HG03103 (cell line): ENCODE measurements around the gene ARMC7.
"Not testable (repeated sequence)": the region's sequence is repeated elsewhere in the genome, so short reads cannot be mapped to it uniquely, and the experiment has no call there.

Experiments
- ATAC-seq: cut with Tn5 transposase; IDR thresholded peaks from one replicate; pipeline ENCODE4 v1.9.1; 2021; ENCODE audit warnings: low read depth; ENCODE audit not compliant: unreplicated experiment

The ARMC7 gene

DNA sequence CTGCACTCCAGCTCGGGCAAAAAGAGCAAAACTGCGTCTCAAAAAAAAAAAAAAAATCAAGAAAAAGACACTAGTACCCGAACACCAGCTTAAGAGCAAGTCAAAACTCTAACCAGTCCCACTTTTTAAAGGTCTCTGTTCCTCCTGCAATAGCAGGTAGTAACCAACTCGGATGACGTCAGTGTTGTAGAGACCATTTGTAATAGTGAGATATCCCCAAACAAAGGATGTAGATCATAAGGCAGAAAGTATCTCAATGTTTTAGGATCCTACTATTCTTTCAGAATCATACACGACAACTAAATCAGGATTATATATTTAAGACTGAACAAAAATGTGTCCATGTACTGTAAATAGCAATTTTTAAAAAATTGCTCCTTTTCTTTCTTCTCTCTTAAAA, 42.2 kb downstream of the ARMC7 start:
- no peak for ATAC-seq

DNA sequence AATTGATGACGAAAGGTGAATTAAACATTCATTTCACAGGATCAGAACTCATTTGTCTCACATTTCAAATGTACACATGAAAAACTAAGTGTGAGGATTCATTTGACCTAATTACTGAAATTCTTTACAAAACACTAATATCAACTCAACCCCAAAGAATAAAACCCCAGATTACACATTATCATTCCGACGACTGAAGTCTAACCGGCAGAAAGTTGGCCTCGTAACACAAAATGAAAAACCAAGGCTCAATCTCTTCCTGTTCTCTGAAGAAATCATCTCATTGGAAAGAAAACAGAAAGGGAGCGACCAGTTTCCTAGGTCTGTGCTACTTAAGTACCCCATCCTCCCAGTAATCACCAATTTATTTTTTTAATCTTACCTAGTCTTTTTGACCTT, 42.8 kb downstream of the ARMC7 start:
- ATAC-seq: no peak

DNA sequence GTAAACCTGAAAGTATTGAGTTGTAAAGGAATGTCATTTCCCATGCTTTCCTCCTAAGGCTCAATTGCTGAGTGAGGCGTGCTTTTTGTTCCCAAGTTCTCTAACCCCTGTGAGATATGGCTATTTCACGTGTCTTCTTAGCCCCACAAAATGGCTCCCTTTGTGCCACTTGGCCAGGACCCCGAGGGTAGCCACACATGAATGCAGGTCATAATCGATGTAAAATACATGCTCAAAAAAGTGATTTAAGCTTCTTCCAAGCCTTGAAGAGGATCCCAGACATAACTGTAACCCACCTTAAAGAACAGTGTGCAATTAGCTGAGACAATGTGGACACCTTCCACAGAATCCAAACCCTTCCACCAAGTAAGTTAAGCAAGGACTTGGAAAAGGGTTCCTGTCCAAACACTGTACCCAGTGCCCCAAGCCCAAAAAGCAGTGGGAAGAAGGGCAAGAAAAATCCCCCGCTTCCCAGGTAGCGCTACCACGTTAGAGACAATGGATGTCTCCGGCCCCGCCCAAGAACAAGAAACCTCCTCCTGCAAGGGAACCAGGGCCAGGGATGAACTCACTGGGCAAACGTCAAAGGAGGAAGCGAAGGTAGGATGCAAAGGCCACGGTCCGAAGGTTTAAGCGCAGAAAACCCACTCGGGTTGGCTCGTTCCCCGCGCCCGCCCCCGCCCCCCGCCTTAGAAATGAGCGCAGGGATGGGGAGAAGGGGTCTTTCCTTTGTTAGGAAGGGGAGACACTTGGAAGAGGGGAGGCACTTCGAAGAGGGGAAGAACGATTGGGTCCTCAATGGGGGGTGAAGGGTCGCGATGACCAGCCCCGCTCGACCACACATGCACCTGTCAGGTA, 43.4 kb downstream of the ARMC7 start:
- ATAC-seq: no peak

DNA sequence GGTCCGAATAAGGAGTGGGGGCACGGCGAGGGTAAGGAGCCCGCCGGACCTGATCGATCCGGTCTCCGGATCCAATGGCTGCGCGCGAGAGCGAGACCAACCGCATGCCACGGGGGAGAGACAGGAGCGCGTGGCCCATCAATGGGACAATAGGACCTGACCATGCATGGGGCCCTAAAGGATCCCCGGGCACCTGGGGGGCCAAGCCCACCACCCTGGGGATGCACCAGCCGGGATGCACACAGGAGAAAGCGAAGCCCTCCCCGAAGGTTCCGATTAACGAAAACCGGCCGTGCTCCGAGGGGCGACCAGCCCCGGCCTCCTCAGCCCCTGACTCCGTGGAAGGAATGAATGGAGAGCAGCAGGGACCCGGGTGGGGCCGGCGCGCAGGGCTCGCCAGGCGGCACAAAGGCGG, 44.0 kb downstream of the ARMC7 start:
- no peak for ATAC-seq

DNA sequence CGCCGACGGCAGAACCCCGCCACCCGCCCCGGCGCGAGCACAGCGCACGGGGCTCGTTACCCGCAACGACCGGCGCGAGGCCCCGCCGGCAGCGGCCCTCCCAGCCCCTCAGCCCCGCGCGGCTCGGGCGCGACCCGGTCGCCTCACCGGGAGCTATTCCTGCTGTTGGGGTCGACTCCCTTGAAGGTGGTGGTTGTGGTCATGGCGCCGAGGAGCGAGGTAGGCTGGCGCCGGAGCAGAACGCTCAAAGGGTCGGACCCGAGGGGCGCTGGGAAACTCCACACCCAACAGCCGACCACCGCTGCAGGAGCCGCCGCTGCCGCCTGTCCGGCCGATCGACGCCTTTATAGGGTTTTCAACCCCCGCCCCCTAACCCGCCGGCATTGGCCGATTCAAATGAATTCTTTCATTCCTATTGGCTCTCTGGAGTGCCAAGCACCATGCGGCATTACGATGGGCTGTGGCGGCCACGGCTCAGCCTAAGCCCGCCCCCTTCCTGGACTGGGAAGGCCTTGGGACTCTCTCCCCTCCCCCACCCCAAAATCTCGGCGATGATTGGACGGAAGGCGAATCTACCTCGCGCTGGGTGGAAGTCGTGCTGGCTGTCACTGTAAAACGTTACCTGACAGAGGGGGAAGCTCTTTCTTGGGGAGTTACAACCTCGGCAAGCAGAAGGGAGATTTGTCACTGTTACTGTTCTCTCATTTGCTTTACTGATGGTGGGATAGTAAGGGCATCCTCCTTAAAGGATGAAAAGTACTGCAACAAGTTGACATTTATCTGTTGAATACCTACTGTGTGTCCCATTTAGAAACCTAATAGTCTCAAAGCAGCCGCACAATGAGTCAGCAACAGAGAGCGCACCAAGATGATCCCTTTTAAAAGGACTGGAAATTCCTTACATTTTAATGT, 44.7 kb downstream of the ARMC7 start, which contains the start of gene JPT1:
Gene JPT1, minus strand, starts transcription at position 318 of the 912 bp plus-strand sequence. Its CDS starts 115 bp downstream, at position 203.
- ATAC-seq: peak; percentile 83

DNA sequence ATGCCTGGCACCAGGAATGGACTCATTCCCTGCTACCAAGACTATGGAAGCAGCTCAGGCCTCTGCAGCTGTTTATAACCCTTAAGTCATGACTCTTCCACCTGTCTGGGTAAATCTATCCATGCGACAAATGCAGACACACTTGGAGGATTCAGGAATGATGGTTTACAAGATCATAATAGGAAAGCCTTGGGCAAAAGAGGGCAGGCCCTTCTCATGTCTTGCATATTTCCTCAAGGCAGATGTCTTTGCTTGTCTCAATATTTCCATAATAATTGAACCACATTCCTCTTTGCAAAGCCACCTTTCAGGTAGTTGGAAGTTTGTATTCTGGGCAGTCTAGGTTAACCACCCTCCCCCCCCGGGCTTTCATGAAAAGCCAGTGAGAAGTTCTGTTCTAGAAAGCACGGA, 45.4 kb downstream of the ARMC7 start:
- ATAC-seq: no peak

DNA sequence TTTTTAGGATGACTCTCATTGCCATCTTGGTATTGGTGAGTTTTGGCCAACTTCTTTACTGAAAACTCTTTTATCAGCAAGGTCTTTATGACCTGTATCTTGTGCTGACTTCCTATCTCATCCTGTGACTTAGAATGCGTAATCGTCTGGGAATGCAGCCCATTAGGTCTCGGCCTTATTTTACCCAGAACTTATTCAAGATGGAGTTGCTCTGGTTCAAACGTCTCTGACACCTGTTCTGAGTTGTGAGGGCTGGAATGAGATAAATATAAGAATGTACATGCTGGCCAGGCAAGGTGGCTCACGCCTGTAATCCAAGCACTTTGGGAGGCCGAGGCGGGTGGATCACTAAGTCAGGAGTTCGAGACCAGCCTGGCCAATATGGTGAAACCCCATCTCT, 48.7 kb downstream of the ARMC7 start:
- not testable (repeated sequence) for ATAC-seq

DNA sequence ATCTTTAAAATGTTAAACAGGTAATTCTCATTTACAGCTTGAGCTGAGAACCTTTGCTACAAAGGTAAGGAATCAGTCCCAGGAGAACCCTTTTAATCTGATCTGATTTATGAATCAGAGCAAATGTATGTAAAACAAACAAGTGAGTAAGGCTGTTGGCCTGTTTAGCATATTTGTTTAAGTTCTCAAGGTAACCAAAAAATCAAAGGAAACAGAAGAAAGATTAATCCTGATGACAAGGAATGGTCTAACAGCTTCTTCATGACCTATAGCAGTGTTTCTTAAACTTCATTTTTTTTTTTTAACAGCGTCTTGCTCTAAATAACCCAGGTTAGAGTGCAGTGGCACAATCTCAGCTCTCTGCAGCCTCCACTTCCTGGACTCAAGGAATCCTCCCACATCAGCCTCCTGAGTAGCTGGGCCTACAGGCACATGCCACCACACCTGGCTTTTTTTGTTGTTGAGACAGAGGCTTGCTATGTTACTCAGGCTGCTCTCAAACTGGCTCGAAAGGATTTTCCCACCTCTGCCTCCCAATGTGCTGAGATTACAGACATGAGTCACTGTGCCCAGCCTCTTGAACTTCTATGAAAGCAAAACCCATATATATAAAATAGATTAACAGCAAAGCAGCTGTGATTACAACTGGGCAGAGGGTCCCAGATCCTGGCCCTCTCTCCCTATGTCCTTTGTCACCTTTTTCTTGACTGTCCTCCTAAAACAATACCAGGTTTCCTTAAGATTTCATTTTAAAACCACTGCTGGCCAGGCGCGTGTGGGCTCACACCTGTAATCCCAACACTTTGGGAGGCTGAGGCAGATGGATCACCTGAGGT, 49.6 kb downstream of the ARMC7 start:
- ATAC-seq: no peak

DNA sequence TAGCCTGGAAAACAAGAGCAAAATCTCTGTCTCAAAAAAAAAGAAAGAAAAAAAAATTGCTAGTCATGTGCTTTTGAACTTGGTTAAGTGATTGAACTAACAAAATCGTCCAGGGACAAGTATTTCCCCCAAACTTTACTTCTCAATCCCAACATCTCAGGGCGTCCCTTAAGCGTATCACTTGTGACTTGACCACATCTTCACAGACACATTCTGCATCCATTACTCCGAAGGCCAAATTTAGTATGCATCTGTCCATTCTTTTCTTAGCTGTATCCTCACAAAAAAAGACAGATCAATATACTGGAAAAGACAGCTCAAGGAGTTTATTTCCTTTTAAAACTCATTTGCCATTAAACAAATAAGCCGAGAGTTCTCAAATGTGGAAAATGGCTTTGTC, 50.4 kb downstream of the ARMC7 start:
- no peak for ATAC-seq

DNA sequence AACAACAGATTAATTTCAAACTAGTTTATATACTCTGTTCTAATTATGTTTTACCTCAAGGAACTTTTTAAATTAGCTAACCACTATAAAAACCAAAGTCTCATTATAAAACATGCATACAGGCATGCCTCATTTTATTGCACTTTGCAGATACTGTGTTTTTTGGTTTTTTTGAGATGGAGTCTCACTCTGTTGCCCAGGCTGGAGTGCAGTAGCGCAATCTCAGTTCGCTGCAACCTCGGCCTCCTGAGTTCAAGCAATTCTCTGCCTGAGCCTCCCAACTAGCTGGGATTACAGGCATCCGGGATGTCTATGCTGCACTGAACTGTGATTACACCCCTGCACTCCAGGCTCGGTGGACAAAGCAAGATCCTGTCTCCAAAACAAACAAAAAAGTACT, 53.3 kb downstream of the ARMC7 start:
- no peak for ATAC-seq

DNA sequence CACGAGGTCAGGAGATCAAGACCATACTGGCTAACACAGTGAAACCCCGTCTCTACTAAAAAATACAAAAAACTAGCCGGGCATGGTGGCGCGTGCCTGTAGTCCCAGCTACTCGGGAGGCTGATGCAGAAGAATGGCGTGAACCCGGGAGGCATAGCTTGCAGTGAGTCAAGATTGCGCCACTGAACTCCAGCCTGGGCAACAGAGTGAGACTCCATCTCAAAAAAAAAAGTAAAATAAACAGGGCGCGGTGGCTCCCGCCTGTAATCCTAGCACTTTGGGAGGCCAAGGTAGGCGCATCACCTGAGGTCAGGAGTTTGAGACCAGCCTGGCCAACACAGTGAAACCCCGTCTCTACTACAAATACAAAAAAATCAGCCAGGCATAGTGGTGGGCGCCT, 54.8 kb downstream of the ARMC7 start:
- ATAC-seq: not testable (repeated sequence)

DNA sequence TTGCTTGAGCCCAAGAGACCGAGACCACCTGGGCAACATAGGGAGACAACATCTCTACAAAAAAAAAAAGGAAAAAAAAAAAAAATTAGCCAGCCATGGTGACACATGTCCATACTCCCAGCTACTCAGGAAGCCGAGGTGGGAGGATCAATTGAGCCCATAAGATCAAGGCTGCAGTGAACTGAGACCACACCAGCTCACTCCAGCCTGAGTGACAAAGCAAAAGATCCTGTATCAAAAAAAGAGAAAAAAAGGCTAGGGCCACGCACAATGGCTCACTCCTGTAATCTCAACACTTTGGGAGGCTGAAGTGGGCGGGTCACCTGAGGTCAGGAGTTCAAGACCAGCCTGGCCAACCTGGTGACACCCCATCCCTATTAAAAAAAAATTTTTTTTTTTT, 59.2 kb downstream of the ARMC7 start:
- ATAC-seq: no peak

DNA sequence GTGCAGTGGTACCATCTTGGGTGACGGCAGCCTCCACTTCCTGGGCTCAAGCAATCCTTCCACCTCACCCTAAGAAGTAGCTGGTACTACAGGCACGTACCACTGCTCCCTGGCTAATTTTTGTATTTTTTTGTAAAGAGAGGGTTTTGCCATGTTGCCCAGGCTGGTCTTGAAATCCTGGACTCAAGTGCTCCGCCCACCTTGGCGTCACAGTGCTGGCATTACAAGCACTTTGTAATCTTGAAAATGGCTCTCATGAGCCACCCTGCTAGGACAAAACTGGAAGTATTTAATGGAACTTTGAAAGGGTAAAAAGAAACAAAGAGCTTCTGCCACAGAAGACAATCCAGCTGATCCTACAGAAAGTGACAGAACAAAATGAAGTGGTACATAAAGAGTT, 63.8 kb downstream of the ARMC7 start:
- no peak for ATAC-seq

DNA sequence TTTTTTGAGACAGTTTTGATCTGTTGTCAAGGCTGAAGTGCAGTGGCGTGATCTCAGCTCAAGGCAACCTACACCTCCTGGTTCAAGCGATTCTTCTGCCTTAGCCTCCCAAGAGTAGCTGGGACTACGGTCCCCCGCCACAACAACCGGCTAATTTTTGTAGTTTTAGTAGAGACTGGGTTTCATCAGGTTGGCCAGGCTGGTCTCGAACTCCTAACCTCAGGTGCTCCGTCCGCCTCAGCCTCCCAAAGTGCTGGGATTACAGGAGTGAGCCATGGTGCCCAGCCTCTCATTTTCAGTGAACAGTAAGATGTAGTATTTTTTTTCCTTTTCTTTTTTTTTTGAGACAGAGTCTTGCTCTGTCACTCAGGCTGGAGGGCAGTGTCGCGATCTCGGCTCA, 65.2 kb downstream of the ARMC7 start:
- ATAC-seq: no peak

DNA sequence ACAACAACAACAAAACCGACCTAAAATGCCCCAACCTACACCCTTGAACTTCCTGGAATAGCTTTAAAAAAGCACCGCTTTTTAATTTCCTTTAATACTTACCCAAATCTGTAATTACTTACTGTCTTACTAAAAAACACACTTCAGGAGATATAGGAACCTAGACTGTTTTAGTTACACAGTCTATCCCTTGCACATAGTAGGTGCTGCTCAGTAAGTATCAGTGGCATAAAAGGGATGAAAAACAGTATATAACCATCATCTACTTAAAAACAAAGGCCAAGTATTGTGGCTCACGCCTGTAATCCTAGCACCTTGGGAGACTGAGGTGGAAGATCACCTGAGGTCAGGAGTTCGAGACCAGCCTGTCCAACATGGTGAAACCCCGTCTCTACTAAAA, 66.9 kb downstream of the ARMC7 start:
- ATAC-seq: no peak

DNA sequence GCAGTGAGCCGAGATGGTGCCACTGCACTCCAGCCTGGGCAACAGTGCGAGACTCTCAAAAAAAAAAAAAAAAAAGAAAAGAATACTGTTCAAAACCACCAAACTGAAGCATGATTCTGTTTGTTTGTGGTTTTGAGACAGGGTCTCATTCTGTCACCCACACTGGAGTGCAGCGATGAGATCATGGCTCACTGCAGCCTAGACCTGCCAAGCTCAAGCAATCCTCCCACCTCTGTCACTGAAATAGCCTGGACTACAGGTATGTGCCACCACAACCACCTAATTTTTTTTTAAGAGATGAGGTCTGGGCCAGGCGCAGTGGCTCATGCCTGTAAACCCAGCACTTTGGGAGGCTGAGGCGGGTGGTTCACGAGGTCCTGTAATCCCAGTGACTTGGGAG, 68.7 kb downstream of the ARMC7 start:
- no peak for ATAC-seq
